GM12878 (cell line): ENCODE data around the gene TFB1M. TPM values are rescaled to one million over a fixed set of nuclear protein-coding genes. Genes with fewer than 3 reads are reported as not detected.

ENCODE experiments used
- ATAC-seq: fragments of 200-7000 bp; cut with Tn5 transposase; 3 replicates; pipeline ENCODE4 v1.9.1; 2020; ENCODE audit warnings: mild to moderate bottlenecking, moderate library complexity
- BruUV-seq: library from RNA; stranded (reverse); fragments of 400-500 nt; replicated peaks from 2 replicates; lab custom pipeline; 2021; lab: Mats Ljungman, UMichigan
- CTCF ChIA-PET: fragments of 300-600 bp; sonication (Branson Sonifier 250); formaldehyde crosslinking; extraction: SDS; loops from one replicate; lab custom pipeline; 2021; ENCODE audit warnings: inconsistent platforms; lab: Yijun Ruan, JAX
- POLR2A ChIA-PET: fragments of 350-600 bp; formaldehyde crosslinking; extraction: SDS; loops from one replicate; lab custom pipeline; 2021; ENCODE audit warnings: inconsistent platforms; lab: Charles Lee
- RAD21 ChIA-PET: fragments of 300-600 bp; sonication (Branson Sonifier 250); formaldehyde crosslinking; loops from one replicate; lab custom pipeline; 2023; ENCODE audit warnings: antibody characterized with exemption; ENCODE audit not compliant: unreplicated experiment; lab: Charles Lee
- SMC1A ChIA-PET: fragments of 300-600 bp; sonication (Branson Sonifier 250); formaldehyde crosslinking; loops from one replicate; lab custom pipeline; 2023; ENCODE audit not compliant: unreplicated experiment, uncharacterized antibody; lab: Charles Lee
- DNase-seq: peaks from one replicate; pipeline ENCODE4 v3.0.0-alpha.2; 2011; ENCODE audit warnings: low read depth, low spot score
- FAIRE-seq: peaks from 3 replicates; lab custom pipeline; 2011; peaks lifted over from hg19 to GRCh38; lab: Jason Lieb, UNC
- H2AFZ ChIP-seq: 2 replicates; pipeline ENCODE4 v1.6.0; 2011; ENCODE audit warnings: low read depth, low read length, control low read depth; ENCODE audit not compliant: control insufficient read depth
- H3K27ac ChIP-seq: 2 replicates; pipeline ENCODE4 v1.5.1; 2011; ENCODE audit warnings: control low read depth; ENCODE audit not compliant: control insufficient read depth, insufficient read depth
- H3K27me3 ChIP-seq, 2 experiments: replicated peaks in 1 of 2; 2 replicates each; pipeline versions ENCODE4 v1.6.0 to v1.6.1; 2011; ENCODE audit warnings: low read length in 1 of 2; ENCODE audit not compliant: control insufficient read depth in 2 of 2, insufficient read depth in 2 of 2
- H3K36me3 ChIP-seq, 2 experiments: 2 replicates each; pipeline ENCODE4 v1.5.1; 2011; ENCODE audit warnings: low read length in 1 of 2; ENCODE audit not compliant: control insufficient read depth in 2 of 2, insufficient read depth in 2 of 2
- H3K4me1 ChIP-seq: 2 replicates; pipeline ENCODE4 v1.6.1; 2011; ENCODE audit warnings: mild to moderate bottlenecking, low read length, moderate library complexity, mixed read lengths; ENCODE audit not compliant: control insufficient read depth, insufficient read depth
- H3K4me2 ChIP-seq: 2 replicates; pipeline ENCODE4 v1.6.0; 2011; ENCODE audit warnings: control low read depth; ENCODE audit not compliant: control insufficient read depth, insufficient read depth
- H3K4me3 ChIP-seq: fragments of 200-600 bp; sonication (generic); 2 replicates; pipeline ENCODE4 v1.5.1; 2016
- H3K79me2 ChIP-seq: 2 replicates; pipeline ENCODE4 v1.6.0; 2011; ENCODE audit warnings: low read length; ENCODE audit not compliant: control insufficient read depth, insufficient read depth
- H3K9ac ChIP-seq: 2 replicates; pipeline ENCODE4 v1.8.0; 2011; ENCODE audit warnings: low read length, control low read depth, mixed read lengths; ENCODE audit not compliant: control insufficient read depth, insufficient read depth
- H3K9me3 ChIP-seq: replicated peaks from 3 replicates; pipeline ENCODE4 v1.5.1; 2011; ENCODE audit warnings: mild to moderate bottlenecking, low read length; ENCODE audit not compliant: control insufficient read depth, insufficient read depth
- H4K20me1 ChIP-seq: 2 replicates; pipeline ENCODE4 v1.6.0; 2011; ENCODE audit not compliant: control insufficient read depth, insufficient read depth
- CREM ChIP-seq: IDR thresholded peaks from 2 replicates; pipeline ENCODE4 v1.6.1; 2014; ENCODE audit warnings: antibody characterized with exemption, low read depth
- REST ChIP-seq: IDR thresholded peaks from 2 replicates; pipeline ENCODE4 v1.6.1; 2012; ENCODE audit warnings: mild to moderate bottlenecking, low read depth, low read length
- SMAD5 ChIP-seq: IDR thresholded peaks from 2 replicates; pipeline ENCODE4 v1.6.1; 2016; ENCODE audit warnings: antibody characterized with exemption, low read depth
- SUZ12 ChIP-seq: fragments of 200-600 bp; sonication (generic); IDR thresholded peaks from one replicate; pipeline ENCODE4 v1.6.1; 2018; ENCODE audit warnings: antibody characterized with exemption, mild to moderate bottlenecking; ENCODE audit not compliant: unreplicated experiment
- TAF1 ChIP-seq: IDR thresholded peaks from 2 replicates; pipeline ENCODE4 v1.6.1; 2011; ENCODE audit warnings: mild to moderate bottlenecking, low read depth, low read length, borderline replicate concordance
- ZBTB33 ChIP-seq: fragments of 450-650 bp; IDR thresholded peaks from 2 replicates; pipeline ENCODE4 v1.6.1; 2017; ENCODE audit warnings: mild to moderate bottlenecking
- ZNF207 ChIP-seq: fragments of 450-650 bp; IDR thresholded peaks from 2 replicates; pipeline ENCODE4 v1.6.1; 2014; ENCODE audit warnings: antibody characterized with exemption, mild to moderate bottlenecking, borderline replicate concordance
- WGBS: methylation state at CpG from one replicate; pipeline ENCODE4 v1.1.6; 2016; ENCODE audit warnings: low lambda C conversion rate; ENCODE audit not compliant: insufficient replicate concordance, insufficient coverage; ENCODE audit errors: missing lambda C conversion rate; 5-methylcytosine and 5-hydroxymethylcytosine counted together
- in situ Hi-C: fragments of 300-500 bp; cut with MboI; formaldehyde crosslinking; loops from 9 replicates; pipeline ENCODE4 v1.14.3; 2018; ENCODE audit warnings: mixed read lengths
- intact Hi-C: fragments of 100-400 bp; cut with micrococcal nuclease; formaldehyde crosslinking; loops from one replicate; pipeline ENCODE4 v1.14.2; 2022; ENCODE audit not compliant: unreplicated experiment
- polyA plus RNA-seq, 11 experiments: library from polyadenylated mRNA; depleted of rRNA in 4 of 11; unstranded in 6 of 11; stranded (reverse) in 5 of 11; fragments of >200 nt; fragmentation: Nextera tagmentation in 4 of 11; fragmentation: Illumina TruSeq in 1 of 11; extraction: Ambion mirVana in 4 of 11; extraction: Trizol in 1 of 11; gene quantifications; 1 replicate in 1 of 11; 2 replicates in 10 of 11; pipeline versions ENCODE4 v1.2.1 to v1.2.3, GENCODE V29; 2011 to 2016; ENCODE audit warnings: inconsistent platforms in 2 of 11, missing spikeins in 2 of 11, low read depth in 1 of 11
- total RNA-seq, 4 experiments: library from RNA; depleted of rRNA in 3 of 4; stranded (reverse); fragments of >200 nt in 3 of 4; fragmentation: Illumina TruSeq in 1 of 4; extraction: Trizol in 1 of 4; gene quantifications; 2 replicates each; pipeline versions ENCODE4 v1.2.1 to v1.2.3, GENCODE V29; 2013 to 2021
- TF ChIP-seq, protein P1 (sequence below): fragments of 450-650 bp; IDR thresholded peaks from 2 replicates; pipeline ENCODE4 v1.6.1; 2017; ENCODE audit warnings: borderline replicate concordance

The TFB1M gene
- total and polyA plus RNA-seq, 10 of the 15 experiments (the other 5 are each of a cell fraction or from before 2014, with no cell fraction given), result 29.9 to 117 (median 41.3) TPM

DNA sequence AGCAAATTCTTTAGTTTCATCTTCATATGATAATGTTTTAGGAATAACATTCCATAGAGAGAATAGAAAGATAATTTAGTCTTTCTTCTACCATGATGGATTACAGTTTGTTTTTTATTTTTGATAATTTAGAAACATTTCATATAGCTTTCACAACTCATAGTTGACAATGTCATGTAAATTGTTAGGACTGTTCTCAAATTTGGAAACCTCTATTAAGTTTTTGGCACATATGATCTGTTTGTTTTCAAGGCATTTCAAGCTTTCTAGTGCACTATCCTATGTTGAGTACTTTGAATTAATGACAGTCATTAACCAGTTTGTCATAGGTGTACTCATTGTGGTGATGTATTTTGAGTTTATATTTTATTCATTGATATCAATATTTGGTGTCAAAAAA lies 10.7 kb upstream of the TFB1M start:
- DNase-seq, result no peak

DNA sequence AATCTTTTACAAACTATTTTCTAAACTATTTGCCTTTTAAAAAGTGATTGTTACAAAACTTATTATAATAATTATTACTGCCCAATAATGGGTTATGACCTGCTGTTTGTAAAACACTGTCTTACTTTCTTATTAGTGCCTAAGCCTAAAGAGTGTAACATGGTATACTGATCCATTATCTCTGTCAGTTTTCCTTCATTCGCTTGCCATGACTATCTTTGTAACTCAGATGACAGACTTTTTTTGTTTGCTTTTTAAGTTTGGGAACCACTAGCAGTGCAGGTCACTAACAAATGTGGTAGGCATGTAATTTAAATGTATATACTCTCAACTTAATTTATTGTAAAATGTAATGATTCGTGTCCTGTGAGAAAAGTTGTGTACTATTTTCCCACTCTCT lies 9.9 kb upstream of the TFB1M start:
- H4K20me1 ChIP-seq, result no peaks in the 10 kb centered on the region
- 0 out of 3 replicates have a peak, but pooled peaks cover 2% of the 10 kb centered on the region for H3K9me3 ChIP-seq
- in situ Hi-C loops, result loop anchor here (10.0 kb wide), 2 partner anchors 561 to 1241 kb away; no protein-coding TSS in a partner anchor
- H3K27me3 ChIP-seq, result no peaks in the 10 kb centered on the region
- POLR2A ChIA-PET, result interaction anchor here (0.6 kb wide), 1 partner anchor 1441 kb away, joined by 4 read pairs; no protein-coding TSS in a partner anchor
- no peak overlapping the region for H3K9ac ChIP-seq
- CTCF ChIA-PET, result interaction anchor here (1.0 kb wide), 1 partner anchor 205 kb away, joined by 4 read pairs; no protein-coding TSS in a partner anchor
- DNase-seq (no peak), ATAC-seq (no peak), FAIRE-seq (no peak)
- WGBS, result 94% methylated on average over 2 of the region's 2 CpGs
- H3K4me2 ChIP-seq, result no peak overlapping the region
- H3K36me3 ChIP-seq, result no peaks in the 10 kb centered on the region
- RAD21 ChIA-PET, result interaction anchor here (1.1 kb wide), 1 partner anchor 9 kb away, joined by 6 read pairs; the partner anchor contains the start of gene TFB1M
- no peak overlapping the region for H2AFZ ChIP-seq
- no TSS peak for BruUV-seq
- intact Hi-C loops, result loop anchor here (5.0 to 10.0 kb wide), 4 partner anchors 371 to 1243 kb away; no protein-coding TSS in a partner anchor
- H3K4me1 ChIP-seq, result no peaks in the 10 kb centered on the region; the same call in none of the 2 replicates
- no peak overlapping the region for H3K4me3 ChIP-seq
- no peaks in the 10 kb centered on the region for H3K79me2 ChIP-seq
- no peak overlapping the region for H3K27ac ChIP-seq
- SMC1A ChIA-PET, result interaction anchor here (8.0 kb wide), 1 partner anchor 8 kb away, joined by 66 read pairs; the partner anchor contains the start of gene TFB1M
- TF ChIP-seq CREM (no peak), SMAD5 (no peak), ZBTB33 (no peak), REST (no peak), TAF1 (no peak), SUZ12 (no peak), ZNF207 (no peak)

More for the DNA sequence above, 10.7 kb upstream of the TFB1M start:
- ATAC-seq (no peak), FAIRE-seq (no peak)
- Histone ChIP-seq H3K4me3 (no peak overlapping the region), H3K9ac (no peak overlapping the region), H3K9me3 (no peaks in the 10 kb centered on the region), H3K27me3 (no peaks in the 10 kb centered on the region), H3K27ac (no peak overlapping the region), H3K4me1 (no peaks in the 10 kb centered on the region; the same call in none of the 2 replicates), H3K36me3 (no peaks in the 10 kb centered on the region), H4K20me1 (no peaks in the 10 kb centered on the region), H3K4me2 (no peak overlapping the region), H2AFZ (no peak overlapping the region), H3K79me2 (no peaks in the 10 kb centered on the region)
- ChIA-PET RAD21 (interaction anchor here (0.9 to 1.1 kb wide), 2 partner anchors 10 to 204 kb away, joined by 4 to 6 read pairs; partner anchors contain the start of gene TFB1M), SMC1A (interaction anchor here (8.0 kb wide), 1 partner anchor 9 kb away, joined by 66 read pairs; the partner anchor contains the start of gene TFB1M), CTCF (interaction anchor here (1.0 to 6.3 kb wide), 3 partner anchors 8 to 207 kb away, joined by 4 to 40 read pairs (median 4); no protein-coding TSS in a partner anchor), POLR2A (no interaction called here)
- intact Hi-C loops (loop anchor here (5.0 to 10.0 kb wide), 6 partner anchors 92 to 1952 kb away; no protein-coding TSS in a partner anchor), in situ Hi-C loops (loop anchor here (5.0 to 10.0 kb wide), 3 partner anchors 207 to 1240 kb away; no protein-coding TSS in a partner anchor)
- BruUV-seq, result no TSS peak
- TF ChIP-seq, protein P1, sequence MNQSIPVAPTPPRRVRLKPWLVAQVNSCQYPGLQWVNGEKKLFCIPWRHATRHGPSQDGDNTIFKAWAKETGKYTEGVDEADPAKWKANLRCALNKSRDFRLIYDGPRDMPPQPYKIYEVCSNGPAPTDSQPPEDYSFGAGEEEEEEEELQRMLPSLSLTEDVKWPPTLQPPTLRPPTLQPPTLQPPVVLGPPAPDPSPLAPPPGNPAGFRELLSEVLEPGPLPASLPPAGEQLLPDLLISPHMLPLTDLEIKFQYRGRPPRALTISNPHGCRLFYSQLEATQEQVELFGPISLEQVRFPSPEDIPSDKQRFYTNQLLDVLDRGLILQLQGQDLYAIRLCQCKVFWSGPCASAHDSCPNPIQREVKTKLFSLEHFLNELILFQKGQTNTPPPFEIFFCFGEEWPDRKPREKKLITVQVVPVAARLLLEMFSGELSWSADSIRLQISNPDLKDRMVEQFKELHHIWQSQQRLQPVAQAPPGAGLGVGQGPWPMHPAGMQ, result no peak
